Neural progenitor cell (in vitro differentiated cells): ENCODE data around the gene MOAP1. TPM values are rescaled to one million over a fixed set of nuclear protein-coding genes. Genes with fewer than 3 reads are reported as not detected.

ENCODE experiments used
- DNase-seq: peaks from one replicate; pipeline ENCODE4 v3.0.0-alpha.2; 2016; ENCODE audit warnings: low spot score
- H2AFZ ChIP-seq: fragments of 200-600 bp; sonication (generic); replicated peaks from 2 replicates; pipeline ENCODE4 v1.6.1; 2016; ENCODE audit warnings: antibody characterized with exemption
- H3F3A ChIP-seq: fragments of 200-600 bp; sonication (generic); 2 replicates; pipeline ENCODE4 v1.6.1; 2016; ENCODE audit warnings: antibody characterized with exemption, low read depth
- H3K27ac ChIP-seq: fragments of 200-600 bp; sonication (generic); 2 replicates; pipeline ENCODE4 v1.5.1; 2016; ENCODE audit warnings: mild to moderate bottlenecking
- H3K27me3 ChIP-seq: fragments of 200-600 bp; sonication (generic); 2 replicates; pipeline ENCODE4 v1.6.1; 2016; ENCODE audit warnings: mild to moderate bottlenecking, moderate library complexity
- H3K36me3 ChIP-seq: fragments of 200-600 bp; sonication (generic); 2 replicates; pipeline ENCODE4 v1.5.1; 2016
- H3K4me1 ChIP-seq: fragments of 200-600 bp; sonication (generic); 2 replicates; pipeline ENCODE4 v1.6.1; 2016; ENCODE audit warnings: mixed run types
- H3K4me2 ChIP-seq: fragments of 200-600 bp; sonication (generic); 2 replicates; pipeline ENCODE4 v1.6.1; 2016
- H3K4me3 ChIP-seq: fragments of 200-600 bp; sonication (generic); 2 replicates; pipeline ENCODE4 v1.5.1; 2016
- H3K79me2 ChIP-seq: fragments of 200-600 bp; sonication (generic); 2 replicates; pipeline ENCODE4 v1.6.1; 2016; ENCODE audit warnings: low read depth
- H3K9ac ChIP-seq: fragments of 200-600 bp; sonication (generic); 2 replicates; pipeline ENCODE4 v1.6.1; 2016
- H3K9me3 ChIP-seq: fragments of 200-600 bp; sonication (generic); 2 replicates; pipeline ENCODE4 v1.5.1; 2016; ENCODE audit warnings: low read depth
- H4K20me1 ChIP-seq: fragments of 200-600 bp; sonication (generic); 2 replicates; pipeline ENCODE4 v1.6.1; 2016; ENCODE audit warnings: low read depth
- H3K27ac Mint-ChIP-seq: 3 replicates; pipeline ENCODE4 v1.8.0; 2021; ENCODE audit warnings: mixed read lengths
- H3K27me3 Mint-ChIP-seq: 2 replicates; pipeline ENCODE4 v1.8.0; 2022; ENCODE audit warnings: low read depth, mild to moderate bottlenecking, inconsistent platforms, moderate library complexity, mixed read lengths; ENCODE audit not compliant: insufficient read depth
- H3K36me3 Mint-ChIP-seq: 3 replicates; pipeline ENCODE4 v1.8.0; 2021; ENCODE audit warnings: mixed read lengths
- H3K4me1 Mint-ChIP-seq: 3 replicates; pipeline ENCODE4 v1.8.0; 2021; ENCODE audit warnings: mixed read lengths
- H3K4me3 Mint-ChIP-seq: 3 replicates; pipeline ENCODE4 v1.8.0; 2021; ENCODE audit warnings: mild to moderate bottlenecking, moderate library complexity, mixed read lengths
- H3K9me3 Mint-ChIP-seq: 3 replicates; pipeline ENCODE4 v1.8.0; 2020; ENCODE audit warnings: mixed read lengths
- CTCF ChIP-seq: fragments of 200-600 bp; sonication (generic); IDR thresholded peaks from 2 replicates; pipeline ENCODE4 v1.5.1; 2017; ENCODE audit warnings: antibody characterized with exemption, mild to moderate bottlenecking
- EZH2 ChIP-seq: fragments of 200-600 bp; sonication (generic); IDR thresholded peaks from 2 replicates; pipeline ENCODE4 v1.6.1; 2017; ENCODE audit warnings: antibody characterized with exemption, mild to moderate bottlenecking, moderate library complexity
- EZH2phosphoT487 ChIP-seq: fragments of 200-600 bp; sonication (generic); IDR thresholded peaks from 2 replicates; pipeline ENCODE4 v1.6.1; 2017; ENCODE audit warnings: antibody characterized with exemption
- total RNA-seq: library from RNA; depleted of rRNA; stranded (reverse); fragments of >200 nt; gene quantifications from 2 replicates; pipeline ENCODE4 v1.2.3, GENCODE V29; 2015; ENCODE audit warnings: low replicate concordance

MOAP1 gene
- total RNA-seq, 1 donor from 2014 or later = 34.6 TPM

GRCh38 chr14:93223565-93223964 is 38.9 kb upstream of the MOAP1 start:
- no peaks in the 10 kb centered on the region for H3K27me3 Mint-ChIP-seq
- H3K36me3 ChIP-seq = peaks cover 18% of the 10 kb centered on the region
- H3K4me3 Mint-ChIP-seq = no peak overlapping the region
- H3F3A ChIP-seq = no peaks in the 10 kb centered on the region
- no peaks in the 10 kb centered on the region for H3K4me1 Mint-ChIP-seq
- no peaks in the 10 kb centered on the region for H3K27me3 ChIP-seq
- H3K27ac Mint-ChIP-seq = no peak overlapping the region
- H3K4me1 ChIP-seq = no peaks in the 10 kb centered on the region
- TF ChIP-seq EZH2phosphoT487 = no peak
- no peak for TF ChIP-seq CTCF
- TF ChIP-seq EZH2 = no peak
- no peak overlapping the region for H2AFZ ChIP-seq
- H3K4me2 ChIP-seq = no peak overlapping the region
- H3K9me3 ChIP-seq = no peaks in the 10 kb centered on the region
- no peak overlapping the region for H3K9ac ChIP-seq
- H3K4me3 ChIP-seq = no peak overlapping the region
- H4K20me1 ChIP-seq = no peaks in the 10 kb centered on the region
- DNase-seq = no peak
- peaks cover 37% of the 10 kb centered on the region for H3K36me3 Mint-ChIP-seq
- H3K79me2 ChIP-seq = no peaks in the 10 kb centered on the region
- no peak overlapping the region for H3K27ac ChIP-seq
- no peaks in the 10 kb centered on the region for H3K9me3 Mint-ChIP-seq

GRCh38 chr14:93220509-93220908 is 35.8 kb upstream of the MOAP1 start:
- no peaks in the 10 kb centered on the region for H3K27me3 Mint-ChIP-seq
- no peaks in the 10 kb centered on the region for H3K4me1 ChIP-seq
- H4K20me1 ChIP-seq = no peaks in the 10 kb centered on the region
- H3K79me2 ChIP-seq = no peaks in the 10 kb centered on the region
- H3K27me3 ChIP-seq = no peaks in the 10 kb centered on the region
- H3K9me3 ChIP-seq = no peaks in the 10 kb centered on the region
- no peaks in the 10 kb centered on the region for H3F3A ChIP-seq
- H3K36me3 ChIP-seq = peaks cover 23% of the 10 kb centered on the region
- H3K4me1 Mint-ChIP-seq = no peaks in the 10 kb centered on the region
- H3K4me3 ChIP-seq = no peak overlapping the region
- TF ChIP-seq CTCF = no peak
- TF ChIP-seq EZH2phosphoT487 = no peak
- no peak for TF ChIP-seq EZH2
- no peak overlapping the region for H3K9ac ChIP-seq
- no peak overlapping the region for H2AFZ ChIP-seq
- H3K27ac Mint-ChIP-seq = no peak overlapping the region
- H3K9me3 Mint-ChIP-seq = no peaks in the 10 kb centered on the region
- H3K4me3 Mint-ChIP-seq = no peak overlapping the region
- H3K4me2 ChIP-seq = no peak overlapping the region
- peaks cover 34% of the 10 kb centered on the region for H3K36me3 Mint-ChIP-seq
- H3K27ac ChIP-seq = no peak overlapping the region
- DNase-seq = no peak

- no peaks in the 10 kb centered on the region for H3F3A ChIP-seq
- H3K9ac ChIP-seq = no peak overlapping the region
- no peaks in the 10 kb centered on the region for H3K79me2 ChIP-seq
- no peaks in the 10 kb centered on the region for H3K27me3 ChIP-seq
- H3K27ac Mint-ChIP-seq = no peak overlapping the region
- H3K4me1 Mint-ChIP-seq = no peaks in the 10 kb centered on the region
- H3K4me3 Mint-ChIP-seq = no peak overlapping the region
- peaks cover 32% of the 10 kb centered on the region for H3K36me3 Mint-ChIP-seq
- H3K4me1 ChIP-seq = no peaks in the 10 kb centered on the region
- H3K27me3 Mint-ChIP-seq = no peaks in the 10 kb centered on the region
- no peak overlapping the region for H3K27ac ChIP-seq
- H3K4me3 ChIP-seq = no peak overlapping the region
- no peaks in the 10 kb centered on the region for H3K9me3 Mint-ChIP-seq
- peak; percentile 76 for DNase-seq
- no peak overlapping the region for H3K4me2 ChIP-seq
- no peak overlapping the region for H2AFZ ChIP-seq
- peaks cover 30% of the 10 kb centered on the region for H3K36me3 ChIP-seq
- H3K9me3 ChIP-seq = no peaks in the 10 kb centered on the region
- no peaks in the 10 kb centered on the region for H4K20me1 ChIP-seq
- no peak for TF ChIP-seq EZH2phosphoT487
- TF ChIP-seq CTCF = peak; percentile 71
- TF ChIP-seq EZH2 = no peak
These were observed 34.5 kb upstream of the MOAP1 start for GRCh38 chr14:93219103-93219726.
